Right lobe of liver (tissue), 4 donors: ENCODE data around the gene OPRPN.

Experiments used
- CTCF ChIP-seq, 4 donors: fragments of 200-600 bp in 3 of 4; fragments of 450-650 bp in 1 of 4; IDR thresholded peaks; one replicate each; pipeline versions ENCODE4 v1.5.1 to v1.8.0; 2016 to 2022; ENCODE audit warnings: antibody characterized with exemption in 4 of 4, mild to moderate bottlenecking in 2 of 4
- POLR2A ChIP-seq: fragments of 450-650 bp; IDR thresholded peaks from one replicate; pipeline ENCODE4 v1.6.1; 2017; ENCODE audit warnings: antibody characterized with exemption, mild to moderate bottlenecking
- donor health status: DM: no; HTN: no; CAD: no.
- donor health status: DM: no; HTN: no; CAD: no.
- donor health status: DM: no; HTN: yes; CAD: no.

DNA sequence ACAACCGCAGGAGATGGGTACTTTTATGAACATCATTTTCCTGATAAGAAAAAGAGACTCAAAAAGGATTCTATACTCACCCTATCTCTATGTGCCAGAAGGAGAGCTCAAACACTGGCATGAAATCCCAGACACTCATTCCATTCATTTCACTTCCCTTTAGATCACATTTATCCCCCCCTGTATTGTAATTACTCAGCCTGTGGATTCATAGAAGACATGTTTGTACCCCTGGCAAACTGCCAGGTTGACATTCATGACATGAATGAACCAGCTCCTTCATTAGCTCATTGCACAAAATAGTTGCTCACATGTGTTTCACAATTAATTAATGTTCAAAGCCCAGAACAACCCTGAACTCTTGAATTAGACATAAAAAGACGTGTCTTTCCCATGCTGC lies 32.3 kb upstream of the OPRPN start:
- TF ChIP-seq CTCF (IDR thresholded peaks at IDR 0.05) (no peak), POLR2A (no peak)
